ENCODE measurements around the gene ZBTB6. TPM values are rescaled to one million over a fixed set of nuclear protein-coding genes. Genes with fewer than 3 reads are reported as not detected.

The ZBTB6 gene
- total and polyA plus RNA-seq, 9 of the 15 experiments (the other 6 are each of a cell fraction or from before 2014, with no cell fraction given) = 1.4 to 7.2 (median 5.3) TPM

DNA sequence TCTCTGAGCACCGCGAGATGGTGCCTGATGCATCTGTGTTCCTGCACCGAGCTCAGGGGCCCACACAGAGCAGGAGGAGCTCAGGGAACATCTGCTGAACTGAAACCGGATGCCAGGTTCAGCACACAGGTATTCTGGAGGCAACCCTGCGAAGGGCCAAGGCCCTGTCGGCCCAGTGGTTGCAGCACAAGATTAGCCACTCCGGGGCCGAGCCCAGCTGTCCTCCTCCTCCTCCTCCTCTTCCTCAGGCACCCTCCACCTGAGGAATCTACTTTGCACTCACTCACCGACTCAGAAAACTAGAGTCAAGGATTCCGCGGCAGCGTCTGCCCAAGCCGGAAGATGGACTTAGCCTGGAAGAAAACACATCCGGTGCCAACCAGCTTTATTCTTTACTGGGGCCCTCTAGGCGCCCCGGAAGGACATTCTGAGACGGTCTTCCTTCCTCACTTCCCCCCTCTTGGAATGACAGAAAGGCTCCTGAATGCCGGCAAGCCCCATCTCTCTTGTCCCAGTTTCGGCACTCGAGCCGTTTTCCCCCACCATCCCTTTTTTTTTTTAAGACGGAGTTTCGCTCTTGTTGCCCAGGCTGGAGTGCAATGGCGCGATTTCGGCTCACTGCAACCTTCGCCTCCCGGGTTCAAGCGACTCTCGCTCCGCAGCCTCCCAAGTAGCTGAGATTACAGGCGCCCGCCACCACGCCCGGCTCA is at the start of gene ZBTB6 (continued):
- TF ChIP-seq, protein P1, sequence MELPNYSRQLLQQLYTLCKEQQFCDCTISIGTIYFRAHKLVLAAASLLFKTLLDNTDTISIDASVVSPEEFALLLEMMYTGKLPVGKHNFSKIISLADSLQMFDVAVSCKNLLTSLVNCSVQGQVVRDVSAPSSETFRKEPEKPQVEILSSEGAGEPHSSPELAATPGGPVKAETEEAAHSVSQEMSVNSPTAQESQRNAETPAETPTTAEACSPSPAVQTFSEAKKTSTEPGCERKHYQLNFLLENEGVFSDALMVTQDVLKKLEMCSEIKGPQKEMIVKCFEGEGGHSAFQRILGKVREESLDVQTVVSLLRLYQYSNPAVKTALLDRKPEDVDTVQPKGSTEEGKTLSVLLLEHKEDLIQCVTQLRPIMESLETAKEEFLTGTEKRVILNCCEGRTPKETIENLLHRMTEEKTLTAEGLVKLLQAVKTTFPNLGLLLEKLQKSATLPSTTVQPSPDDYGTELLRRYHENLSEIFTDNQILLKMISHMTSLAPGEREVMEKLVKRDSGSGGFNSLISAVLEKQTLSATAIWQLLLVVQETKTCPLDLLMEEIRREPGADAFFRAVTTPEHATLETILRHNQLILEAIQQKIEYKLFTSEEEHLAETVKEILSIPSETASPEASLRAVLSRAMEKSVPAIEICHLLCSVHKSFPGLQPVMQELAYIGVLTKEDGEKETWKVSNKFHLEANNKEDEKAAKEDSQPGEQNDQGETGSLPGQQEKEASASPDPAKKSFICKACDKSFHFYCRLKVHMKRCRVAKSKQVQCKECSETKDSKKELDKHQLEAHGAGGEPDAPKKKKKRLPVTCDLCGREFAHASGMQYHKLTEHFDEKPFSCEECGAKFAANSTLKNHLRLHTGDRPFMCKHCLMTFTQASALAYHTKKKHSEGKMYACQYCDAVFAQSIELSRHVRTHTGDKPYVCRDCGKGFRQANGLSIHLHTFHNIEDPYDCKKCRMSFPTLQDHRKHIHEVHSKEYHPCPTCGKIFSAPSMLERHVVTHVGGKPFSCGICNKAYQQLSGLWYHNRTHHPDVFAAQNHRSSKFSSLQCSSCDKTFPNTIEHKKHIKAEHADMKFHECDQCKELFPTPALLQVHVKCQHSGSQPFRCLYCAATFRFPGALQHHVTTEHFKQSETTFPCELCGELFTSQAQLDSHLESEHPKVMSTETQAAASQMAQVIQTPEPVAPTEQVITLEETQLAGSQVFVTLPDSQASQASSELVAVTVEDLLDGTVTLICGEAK (IDR thresholded peaks at IDR 0.05) = peak; percentile 99
- TF ChIP-seq, protein P1 (CRISPR knock-in tag; IDR thresholded peaks at IDR 0.05) = no peak
- TF ChIP-seq, protein P2, sequence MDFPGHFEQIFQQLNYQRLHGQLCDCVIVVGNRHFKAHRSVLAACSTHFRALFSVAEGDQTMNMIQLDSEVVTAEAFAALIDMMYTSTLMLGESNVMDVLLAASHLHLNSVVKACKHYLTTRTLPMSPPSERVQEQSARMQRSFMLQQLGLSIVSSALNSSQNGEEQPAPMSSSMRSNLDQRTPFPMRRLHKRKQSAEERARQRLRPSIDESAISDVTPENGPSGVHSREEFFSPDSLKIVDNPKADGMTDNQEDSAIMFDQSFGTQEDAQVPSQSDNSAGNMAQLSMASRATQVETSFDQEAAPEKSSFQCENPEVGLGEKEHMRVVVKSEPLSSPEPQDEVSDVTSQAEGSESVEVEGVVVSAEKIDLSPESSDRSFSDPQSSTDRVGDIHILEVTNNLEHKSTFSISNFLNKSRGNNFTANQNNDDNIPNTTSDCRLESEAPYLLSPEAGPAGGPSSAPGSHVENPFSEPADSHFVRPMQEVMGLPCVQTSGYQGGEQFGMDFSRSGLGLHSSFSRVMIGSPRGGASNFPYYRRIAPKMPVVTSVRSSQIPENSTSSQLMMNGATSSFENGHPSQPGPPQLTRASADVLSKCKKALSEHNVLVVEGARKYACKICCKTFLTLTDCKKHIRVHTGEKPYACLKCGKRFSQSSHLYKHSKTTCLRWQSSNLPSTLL (IDR thresholded peaks at IDR 0.05) = no peak
- TF ChIP-seq CTBP1 (IDR thresholded peaks at IDR 0.05; ENCODE audit: borderline replicate concordance) (peak; percentile 34; the same call in 1 of the 2 replicates), ZNF639 (CRISPR knock-in tag; conservative IDR thresholded peaks at IDR 0.05 in 1 of 2, IDR thresholded peaks at IDR 0.05 in 1 of 2) (peak in 1 of 2 experiments; percentile 63; a peak in 1 of 4 replicates), TEAD1 (CRISPR knock-in tag; IDR thresholded peaks at IDR 0.05) (0 out of 4 replicates have a peak, but pooled peaks of 1 of the 2 experiments have one; percentile 23), FOXA1 (IDR thresholded peaks at IDR 0.05; ENCODE audit: borderline replicate concordance) (no peak), C11orf30 (IDR thresholded peaks at IDR 0.05; ENCODE audit: low read depth) (peak; percentile 91), HNRNPK (IDR thresholded peaks at IDR 0.05; ENCODE audit: low read depth, low read length, poor library complexity, severe bottlenecking) (no peak), MNT (conservative IDR thresholded peaks at IDR 0.05) (peak in 1 of 2 experiments; percentile 71; a peak in 2 of 4 replicates), SUPT5H (IDR thresholded peaks at IDR 0.05) (peak; percentile 78), ZNF766 (CRISPR knock-in tag; conservative IDR thresholded peaks at IDR 0.05) (peak; percentile 64; the same call in 1 of the 2 replicates)
